ENCODE measurements around the gene ELF5. TPM values are rescaled to one million over a fixed set of nuclear protein-coding genes. Genes with fewer than 3 reads are reported as not detected.

Gene ELF5
- total RNA-seq, 4 donors from 2014 or later = 1.1 TPM; not detected in 3

DNA sequence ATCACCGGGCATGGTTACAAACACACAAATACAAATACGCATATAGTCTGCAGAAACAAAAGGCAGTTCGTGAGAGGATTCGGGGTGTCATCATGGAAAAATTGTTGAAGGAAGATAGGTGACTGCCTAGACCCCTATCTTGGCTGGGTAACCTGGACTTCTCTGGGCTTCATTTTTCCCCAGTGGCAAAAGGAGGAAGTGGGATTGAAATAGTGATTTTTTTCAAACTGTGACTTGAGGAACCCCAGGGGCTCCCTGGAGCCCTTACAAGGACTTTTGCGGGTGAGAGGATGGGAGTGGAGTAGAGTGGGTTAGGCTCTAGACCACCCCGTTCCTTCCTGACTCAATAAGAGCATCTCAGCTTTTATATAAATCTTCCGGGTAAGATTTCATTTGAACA is 1.0 kb upstream of the ELF5 start:
- H3K36me3 ChIP-seq = no peaks in the 10 kb centered on the region
- no peak for ATAC-seq
- H3K4me3 ChIP-seq = no peak overlapping the region
- TF ChIP-seq POLR2A (IDR thresholded peaks at IDR 0.05) (no peak), CTCF (IDR thresholded peaks at IDR 0.05) (no peak), EP300 (IDR thresholded peaks at IDR 0.05) (no peak), POLR2AphosphoS5 (IDR thresholded peaks at IDR 0.05) (no peak)
- no peak overlapping the region for H3K27ac ChIP-seq
- no peaks in the 10 kb centered on the region for H3K9me3 ChIP-seq
- no peaks in the 10 kb centered on the region for H3K27me3 ChIP-seq
- H3K4me1 ChIP-seq = no peaks in the 10 kb centered on the region
- 75 to 100% methylated on average over 1 to 7 of the region's 7 CpGs for WGBS, 2 donors (ENCODE audit: low coverage in 1 of 2)

DNA sequence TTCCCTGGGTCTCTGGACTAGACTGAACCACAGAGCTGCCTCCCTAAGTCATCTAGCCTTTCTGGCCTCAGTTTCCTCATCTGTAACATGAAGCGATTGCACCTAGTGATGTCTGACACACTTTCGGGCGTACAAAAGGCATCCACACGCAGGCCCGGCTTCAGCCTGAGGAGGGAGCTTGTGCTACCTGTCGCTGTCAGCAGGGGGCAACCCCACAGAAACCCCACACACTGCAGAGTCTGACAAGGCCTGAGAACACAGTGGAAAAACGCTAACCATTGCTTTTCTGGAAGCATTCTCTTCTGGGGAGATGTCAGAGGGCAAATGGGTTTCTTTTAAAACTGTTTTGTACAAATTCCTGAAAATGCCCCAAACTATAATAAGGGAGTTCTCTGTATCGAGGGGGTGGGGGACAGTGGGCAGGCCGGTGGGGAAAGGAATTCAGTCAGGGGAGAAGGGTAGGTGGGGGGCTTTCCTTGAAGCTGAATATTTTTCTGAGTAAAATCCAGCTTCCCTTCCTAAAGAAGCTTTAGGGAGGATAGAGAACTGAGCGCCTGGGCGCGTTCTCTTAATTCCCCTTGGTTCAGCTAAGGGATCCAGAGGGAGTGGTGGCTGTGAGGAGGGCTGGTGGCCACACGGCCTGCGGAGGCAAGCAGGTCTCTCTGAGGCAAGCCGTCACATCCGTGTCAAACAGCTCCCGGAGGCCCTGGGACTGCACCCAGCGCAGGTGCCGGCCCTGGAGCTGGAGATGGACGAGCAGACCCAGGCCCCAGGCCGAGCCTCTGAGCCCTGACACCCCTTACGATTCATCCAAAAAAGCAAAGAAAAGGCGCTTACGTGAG is 533 bp downstream of the ELF5 start:
- no peak for ATAC-seq
- H3K9me3 ChIP-seq = no peaks in the 10 kb centered on the region
- H3K27ac ChIP-seq = no peak overlapping the region
- no peaks in the 10 kb centered on the region for H3K36me3 ChIP-seq
- H3K4me3 ChIP-seq = no peak overlapping the region
- no peaks in the 10 kb centered on the region for H3K27me3 ChIP-seq
- TF ChIP-seq CTCF (IDR thresholded peaks at IDR 0.05) (peak in 3 of 4 experiments; percentile 33 to 57 (median 49)), POLR2A (IDR thresholded peaks at IDR 0.05) (no peak)
- no peaks in the 10 kb centered on the region for H3K4me1 ChIP-seq
- WGBS, 2 donors (ENCODE audit: low coverage in 1 of 2) = 60 to 78% methylated on average over 5 to 12 of the region's 24 CpGs

DNA sequence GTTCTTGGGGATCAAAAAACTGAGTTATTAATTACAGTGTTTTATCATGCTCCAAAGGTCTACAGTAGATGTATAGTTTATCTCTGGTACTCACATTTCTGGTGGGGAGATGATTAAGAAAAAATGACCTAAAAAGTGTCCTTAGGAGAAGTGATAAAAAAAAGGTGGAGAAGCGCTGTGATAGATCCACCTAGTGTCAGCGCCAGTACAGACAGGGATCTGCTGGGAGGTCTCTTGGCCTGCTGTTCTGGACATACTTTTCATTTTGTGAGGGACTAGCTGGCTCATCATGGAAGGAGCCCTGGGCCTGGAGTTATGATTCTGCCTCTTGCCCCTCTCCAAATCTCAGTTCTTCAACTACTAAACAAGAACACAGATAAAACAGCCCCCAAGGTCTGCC is 2.9 kb downstream of the ELF5 start:
- H3K4me1 ChIP-seq = no peaks in the 10 kb centered on the region
- H3K36me3 ChIP-seq = no peaks in the 10 kb centered on the region
- WGBS, 2 donors (ENCODE audit: low coverage in 1 of 2) = 95 to 100% methylated on average over 2 of the region's 2 CpGs
- TF ChIP-seq EP300 (IDR thresholded peaks at IDR 0.05) (no peak), POLR2A (IDR thresholded peaks at IDR 0.05) (no peak), POLR2AphosphoS5 (IDR thresholded peaks at IDR 0.05) (no peak), CTCF (IDR thresholded peaks at IDR 0.05) (no peak)
- no peak for ATAC-seq
- no peaks in the 10 kb centered on the region for H3K9me3 ChIP-seq
- H3K4me3 ChIP-seq = no peak overlapping the region
- no peaks in the 10 kb centered on the region for H3K27me3 ChIP-seq
- no peak overlapping the region for H3K27ac ChIP-seq

GRCh38 chr11:34510218-34510617 is 3.4 kb downstream of the ELF5 start:
- Histone ChIP-seq H3K4me3 (no peak overlapping the region), H3K36me3 (no peaks in the 10 kb centered on the region), H3K4me1 (no peaks in the 10 kb centered on the region), H3K27ac (no peak overlapping the region), H3K27me3 (no peaks in the 10 kb centered on the region), H3K9me3 (no peaks in the 10 kb centered on the region)
- no peak for ATAC-seq
- TF ChIP-seq CTCF (IDR thresholded peaks at IDR 0.05) (no peak), POLR2A (IDR thresholded peaks at IDR 0.05) (no peak), POLR2AphosphoS5 (IDR thresholded peaks at IDR 0.05) (no peak), EP300 (IDR thresholded peaks at IDR 0.05) (no peak)

- Histone ChIP-seq H3K27me3 (no peaks in the 10 kb centered on the region), H3K27ac (no peak overlapping the region), H3K9me3 (no peaks in the 10 kb centered on the region), H3K36me3 (no peaks in the 10 kb centered on the region), H3K4me3 (no peak overlapping the region), H3K4me1 (no peaks in the 10 kb centered on the region)
- WGBS, 2 donors (ENCODE audit: low coverage in 1 of 2) = 31 to 38% methylated on average over 4 of the region's 5 CpGs
- ATAC-seq = no peak
- no peak for TF ChIP-seq POLR2A (IDR thresholded peaks at IDR 0.05)
- no peak for TF ChIP-seq POLR2AphosphoS5 (IDR thresholded peaks at IDR 0.05)
- TF ChIP-seq CTCF (IDR thresholded peaks at IDR 0.05) = no peak
- no peak for TF ChIP-seq EP300 (IDR thresholded peaks at IDR 0.05)
Observed at GRCh38 chr11:34509336-34509876, 4.2 kb downstream of the ELF5 start.
